HEK293 (cell line): ENCODE data around the gene LCORL.

Experiments
- CTCF ChIP-seq: fragments of 450-650 bp; formaldehyde crosslinking; IDR thresholded peaks from 2 replicates; pipeline ENCODE4 v1.5.1; 2016; ENCODE audit warnings: missing biosample characterization, missing genetic modification characterization
- PRDM10 ChIP-seq: fragments of 450-650 bp; formaldehyde crosslinking; IDR thresholded peaks from 2 replicates; pipeline ENCODE4 v1.5.1; 2016; ENCODE audit warnings: missing biosample characterization, missing genetic modification characterization
- SCRT1 ChIP-seq: fragments of 450-650 bp; formaldehyde crosslinking; IDR thresholded peaks from 2 replicates; pipeline ENCODE4 v1.5.1; 2016; ENCODE audit warnings: missing biosample characterization, missing genetic modification characterization, borderline replicate concordance
- TCF7L2 ChIP-seq: IDR thresholded peaks from 2 replicates; pipeline ENCODE4 v1.6.1; 2011; ENCODE audit warnings: low read depth, mild to moderate bottlenecking, inconsistent platforms, low read length, moderate library complexity, borderline replicate concordance
- ZNF114 ChIP-seq: fragments of 450-650 bp; formaldehyde crosslinking; IDR thresholded peaks from 2 replicates; pipeline ENCODE4 v1.5.0; 2017; ENCODE audit warnings: missing biosample characterization, missing genetic modification characterization
- ZNF302 ChIP-seq: fragments of 450-650 bp; formaldehyde crosslinking; IDR thresholded peaks from 2 replicates; pipeline ENCODE4 v1.5.1; 2016; ENCODE audit warnings: missing biosample characterization, missing genetic modification characterization, low read depth
- ZNF449 ChIP-seq: fragments of 450-650 bp; formaldehyde crosslinking; IDR thresholded peaks from 2 replicates; pipeline ENCODE4 v1.5.1; 2017; ENCODE audit warnings: missing biosample characterization, mild to moderate bottlenecking, missing genetic modification characterization, moderate library complexity
- ZNF571 ChIP-seq: fragments of 450-650 bp; formaldehyde crosslinking; IDR thresholded peaks from 2 replicates; pipeline ENCODE4 v1.5.0; 2017; ENCODE audit warnings: missing biosample characterization, missing genetic modification characterization
- ZNF639 ChIP-seq: fragments of 450-650 bp; formaldehyde crosslinking; IDR thresholded peaks from 2 replicates; pipeline ENCODE4 v1.5.1; 2016; ENCODE audit warnings: missing biosample characterization, missing genetic modification characterization
- TF ChIP-seq, protein P1 (sequence below): fragments of 450-650 bp; formaldehyde crosslinking; IDR thresholded peaks from 2 replicates; pipeline ENCODE4 v1.5.1; 2016; ENCODE audit warnings: missing biosample characterization, missing genetic modification characterization, low read depth

GRCh38 chr4:17877661-17878060, 143.9 kb downstream of the LCORL start:
- TF ChIP-seq ZNF449 (tag by site-specific recombination) (no peak), ZNF114 (tag by site-specific recombination) (no peak), ZNF302 (no peak), CTCF (tag by site-specific recombination) (no peak), ZNF639 (tag by site-specific recombination) (no peak), TCF7L2 (no peak), PRDM10 (tag by site-specific recombination) (no peak), SCRT1 (no peak), ZNF571 (tag by site-specific recombination) (no peak)
- TF ChIP-seq, protein P1, sequence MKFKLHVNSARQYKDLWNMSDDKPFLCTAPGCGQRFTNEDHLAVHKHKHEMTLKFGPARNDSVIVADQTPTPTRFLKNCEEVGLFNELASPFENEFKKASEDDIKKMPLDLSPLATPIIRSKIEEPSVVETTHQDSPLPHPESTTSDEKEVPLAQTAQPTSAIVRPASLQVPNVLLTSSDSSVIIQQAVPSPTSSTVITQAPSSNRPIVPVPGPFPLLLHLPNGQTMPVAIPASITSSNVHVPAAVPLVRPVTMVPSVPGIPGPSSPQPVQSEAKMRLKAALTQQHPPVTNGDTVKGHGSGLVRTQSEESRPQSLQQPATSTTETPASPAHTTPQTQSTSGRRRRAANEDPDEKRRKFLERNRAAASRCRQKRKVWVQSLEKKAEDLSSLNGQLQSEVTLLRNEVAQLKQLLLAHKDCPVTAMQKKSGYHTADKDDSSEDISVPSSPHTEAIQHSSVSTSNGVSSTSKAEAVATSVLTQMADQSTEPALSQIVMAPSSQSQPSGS (tag by site-specific recombination): no peak
